HG03521 (cell line): ENCODE data around the gene PDE4D.

ENCODE experiments used
- ATAC-seq: cut with Tn5 transposase; IDR thresholded peaks from one replicate; pipeline ENCODE4 v1.9.1; 2021; ENCODE audit warnings: mild to moderate bottlenecking, moderate library complexity; ENCODE audit not compliant: unreplicated experiment

The PDE4D gene

GRCh38 chr5:59529239-59529638 lies 364.3 kb downstream of the PDE4D start:
- no peak for ATAC-seq

GRCh38 chr5:59528202-59528862 lies 365.2 kb downstream of the PDE4D start:
- ATAC-seq = no peak

- ATAC-seq = no peak
Measured at GRCh38 chr5:59525957-59526356, 367.6 kb downstream of the PDE4D start.

- no peak for ATAC-seq
Measured at GRCh38 chr5:59525311-59525710, 368.2 kb downstream of the PDE4D start.

- no peak for ATAC-seq
Measured at GRCh38 chr5:59522201-59522831, 371.2 kb downstream of the PDE4D start.

- no peak for ATAC-seq
Measured at GRCh38 chr5:59521476-59521875, 372.1 kb downstream of the PDE4D start.

- no peak for ATAC-seq
Measured at GRCh38 chr5:59519338-59519737, 374.2 kb downstream of the PDE4D start.

- no peak for ATAC-seq
Measured at GRCh38 chr5:59517926-59518585, 375.5 kb downstream of the PDE4D start.

GRCh38 chr5:59516161-59516560 lies 377.4 kb downstream of the PDE4D start:
- ATAC-seq = no peak

GRCh38 chr5:59506285-59506877 lies 387.1 kb downstream of the PDE4D start:
- ATAC-seq = no peak

- ATAC-seq = no peak
Measured at GRCh38 chr5:59504043-59504442, 389.5 kb downstream of the PDE4D start.

- no peak for ATAC-seq
Measured at GRCh38 chr5:59503220-59503619, 390.3 kb downstream of the PDE4D start.

- no peak for ATAC-seq
Measured at GRCh38 chr5:59501316-59501715, 392.2 kb downstream of the PDE4D start.

- no peak for ATAC-seq
Measured at GRCh38 chr5:59500014-59500413, 393.5 kb downstream of the PDE4D start.

- ATAC-seq = no peak
Measured at GRCh38 chr5:59497207-59497606, 396.3 kb downstream of the PDE4D start.

- no peak for ATAC-seq
Measured at GRCh38 chr5:59496524-59497134, 396.9 kb downstream of the PDE4D start.

GRCh38 chr5:59491945-59492344 lies 401.6 kb downstream of the PDE4D start:
- no peak for ATAC-seq

- ATAC-seq = no peak
Measured at GRCh38 chr5:59489551-59489950, 404.0 kb downstream of the PDE4D start.

- no peak for ATAC-seq
Measured at GRCh38 chr5:59487772-59488729, 405.5 kb downstream of the PDE4D start.

- no peak for ATAC-seq
Measured at GRCh38 chr5:59487068-59487686, 406.3 kb downstream of the PDE4D start.
